Keratinocyte (primary cell): ENCODE results near the gene CCNY. TPM values are rescaled to one million over a fixed set of nuclear protein-coding genes. Genes with fewer than 3 reads are reported as not detected.

Experiments used
- DNase-seq: peaks from one replicate; pipeline ENCODE4 v3.0.0-alpha.2; 2011; ENCODE audit warnings: low read depth, missing footprints, low spot score
- FAIRE-seq: peaks from 2 replicates; lab custom pipeline; 2011; peaks lifted over from hg19 to GRCh38; lab: Jason Lieb, UNC
- H2AFZ ChIP-seq: 2 replicates; pipeline ENCODE4 v1.6.0; 2012; ENCODE audit warnings: low read length, control low read depth, inconsistent platforms; ENCODE audit not compliant: control insufficient read depth
- H3K27ac ChIP-seq: 2 replicates; pipeline ENCODE4 v1.5.1; 2011; ENCODE audit warnings: low read length; ENCODE audit not compliant: control insufficient read depth, insufficient read depth
- H3K27me3 ChIP-seq: 3 replicates; pipeline ENCODE4 v1.6.0; 2011; ENCODE audit warnings: low read length; ENCODE audit not compliant: control insufficient read depth, insufficient read depth; ENCODE audit errors: extremely low read depth
- H3K36me3 ChIP-seq, 2 experiments: 2 replicates in 1 of 2; 3 replicates in 1 of 2; pipeline ENCODE4 v1.5.1; 2011; ENCODE audit warnings: low read length in 2 of 2, mild to moderate bottlenecking in 1 of 2; ENCODE audit not compliant: control insufficient read depth in 2 of 2, insufficient read depth in 2 of 2; ENCODE audit errors: extremely low read depth in 1 of 2
- H3K4me1 ChIP-seq: 3 replicates; pipeline ENCODE4 v1.5.1; 2011; ENCODE audit warnings: low read length; ENCODE audit not compliant: control insufficient read depth, insufficient read depth; ENCODE audit errors: extremely low read depth
- H3K4me2 ChIP-seq: 3 replicates; pipeline ENCODE4 v1.6.0; 2011; ENCODE audit warnings: low read depth, low read length; ENCODE audit not compliant: control insufficient read depth, insufficient read depth; ENCODE audit errors: extremely low read depth
- H3K4me3 ChIP-seq, 3 experiments: fragments of 200-600 bp in 1 of 3; sonication (generic) in 1 of 3; 2 replicates in 2 of 3; 3 replicates in 1 of 3; pipeline ENCODE4 v1.5.1; 2011 to 2016; ENCODE audit warnings: low read length in 3 of 3, mild to moderate bottlenecking in 3 of 3, control low read depth in 2 of 3, inconsistent platforms in 1 of 3, low read depth in 1 of 3, mixed read lengths in 1 of 3, mixed run types in 1 of 3, moderate library complexity in 1 of 3; ENCODE audit not compliant: control insufficient read depth in 2 of 3, insufficient read depth in 2 of 3; ENCODE audit errors: extremely low read depth in 1 of 3
- H3K79me2 ChIP-seq: 2 replicates; pipeline ENCODE4 v1.6.0; 2012; ENCODE audit warnings: low read length; ENCODE audit not compliant: control insufficient read depth, insufficient read depth
- H3K9ac ChIP-seq: 3 replicates; pipeline ENCODE4 v1.6.0; 2011; ENCODE audit warnings: low read length; ENCODE audit not compliant: control insufficient read depth, insufficient read depth; ENCODE audit errors: extremely low read depth
- H3K9me1 ChIP-seq: 3 replicates; pipeline ENCODE4 v1.6.0; 2011; ENCODE audit warnings: low read length; ENCODE audit not compliant: control insufficient read depth, insufficient read depth; ENCODE audit errors: extremely low read depth
- H3K9me3 ChIP-seq: 2 replicates; pipeline ENCODE4 v1.5.1; 2012; ENCODE audit warnings: low read depth, low read length; ENCODE audit not compliant: control insufficient read depth
- H4K20me1 ChIP-seq: 3 replicates; pipeline ENCODE4 v1.6.0; 2011; ENCODE audit warnings: low read length; ENCODE audit not compliant: control insufficient read depth, insufficient read depth; ENCODE audit errors: extremely low read depth
- EZH2 ChIP-seq: IDR thresholded peaks from one replicate; pipeline ENCODE4 v1.6.1; 2012; ENCODE audit warnings: inconsistent platforms, mild to moderate bottlenecking, low read length, moderate library complexity
- dilution Hi-C: fragments of 300-500 bp; cut with MboI; formaldehyde crosslinking; loops from one replicate; pipeline ENCODE4 v1.7.0; 2020; ENCODE audit warnings: low sequenced_read_pairs; ENCODE audit not compliant: extremely low pct_ligation_motif_present
- polyA plus RNA-seq, 5 experiments: library from polyadenylated mRNA; depleted of rRNA in 3 of 5; stranded (reverse) in 3 of 5; stranded (forward) in 1 of 5; unstranded in 1 of 5; fragments of >200 nt; gene quantifications; 1 replicate in 1 of 5; 2 replicates in 3 of 5; 3 replicates in 1 of 5; pipeline versions ENCODE4 v1.2.1 to v1.2.3, GENCODE V29; 2011 to 2012; ENCODE audit warnings: missing spikeins in 2 of 5, low read depth in 1 of 5, low replicate concordance in 1 of 5
- TF ChIP-seq, protein P1 (sequence below), 3 experiments: IDR thresholded peaks in 1 of 3; conservative IDR thresholded peaks in 1 of 3; optimal IDR thresholded peaks in 1 of 3; 2 replicates in 2 of 3; 3 replicates in 1 of 3; pipeline versions ENCODE3 to v1.5.1; 2011; ENCODE audit warnings: low read length in 3 of 3, mild to moderate bottlenecking in 3 of 3, moderate library complexity in 2 of 3, control low read depth in 1 of 3, inconsistent platforms in 1 of 3; ENCODE audit not compliant: insufficient read depth in 2 of 3; ENCODE audit errors: extremely low read depth in 1 of 3

Gene CCNY
- polyA plus RNA-seq, 1 donor (not counting 4 experiments of a cell fraction or from before 2014, with no cell fraction given): 58.9 TPM

DNA sequence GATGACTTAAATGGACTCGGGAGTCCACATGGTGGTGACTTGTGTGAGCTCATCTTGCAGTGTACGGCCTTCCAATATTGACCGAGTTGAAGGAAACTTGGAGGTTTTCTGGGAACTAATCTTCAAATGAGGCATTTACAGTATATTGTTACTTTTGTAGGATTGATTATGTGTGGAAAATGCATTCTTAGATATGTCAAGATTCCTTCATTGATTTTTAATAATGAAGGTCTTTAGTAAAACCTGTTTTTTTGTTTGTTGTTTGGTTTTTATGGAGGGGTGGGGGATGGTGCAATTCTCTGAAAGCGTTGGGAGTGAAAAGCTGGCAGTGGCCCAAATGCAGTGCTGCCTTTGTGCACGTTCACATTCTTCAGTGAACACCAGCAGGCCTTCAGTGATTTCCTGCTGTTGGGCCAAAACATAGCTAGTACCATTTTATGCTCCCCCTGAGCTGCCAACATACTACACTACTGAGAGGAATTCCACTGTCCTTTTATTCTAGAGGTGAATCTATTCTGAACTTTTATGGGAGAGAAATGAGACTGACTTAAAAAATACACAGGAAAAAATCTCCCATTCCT, 50.4 kb downstream of the CCNY start:
- Histone ChIP-seq H3K9ac (no peak overlapping the region), H3K4me1 (peaks cover 29% of the 10 kb centered on the region), H3K9me1 (peaks cover 2% of the 10 kb centered on the region), H3K4me2 (peak overlapping the region; percentile 2), H3K27ac (peak overlapping the region; percentile 15), H2AFZ (no peak overlapping the region), H3K27me3 (no peaks in the 10 kb centered on the region), H3K9me3 (no peaks in the 10 kb centered on the region), H3K4me3 (no peak overlapping the region), H4K20me1 (peaks cover 9% of the 10 kb centered on the region), H3K36me3 (no peaks in the 10 kb centered on the region), H3K79me2 (peaks cover 81% of the 10 kb centered on the region)
- dilution Hi-C loops: no loop called here
- DNase-seq (no peak), FAIRE-seq (no peak)
- TF ChIP-seq, protein P1, sequence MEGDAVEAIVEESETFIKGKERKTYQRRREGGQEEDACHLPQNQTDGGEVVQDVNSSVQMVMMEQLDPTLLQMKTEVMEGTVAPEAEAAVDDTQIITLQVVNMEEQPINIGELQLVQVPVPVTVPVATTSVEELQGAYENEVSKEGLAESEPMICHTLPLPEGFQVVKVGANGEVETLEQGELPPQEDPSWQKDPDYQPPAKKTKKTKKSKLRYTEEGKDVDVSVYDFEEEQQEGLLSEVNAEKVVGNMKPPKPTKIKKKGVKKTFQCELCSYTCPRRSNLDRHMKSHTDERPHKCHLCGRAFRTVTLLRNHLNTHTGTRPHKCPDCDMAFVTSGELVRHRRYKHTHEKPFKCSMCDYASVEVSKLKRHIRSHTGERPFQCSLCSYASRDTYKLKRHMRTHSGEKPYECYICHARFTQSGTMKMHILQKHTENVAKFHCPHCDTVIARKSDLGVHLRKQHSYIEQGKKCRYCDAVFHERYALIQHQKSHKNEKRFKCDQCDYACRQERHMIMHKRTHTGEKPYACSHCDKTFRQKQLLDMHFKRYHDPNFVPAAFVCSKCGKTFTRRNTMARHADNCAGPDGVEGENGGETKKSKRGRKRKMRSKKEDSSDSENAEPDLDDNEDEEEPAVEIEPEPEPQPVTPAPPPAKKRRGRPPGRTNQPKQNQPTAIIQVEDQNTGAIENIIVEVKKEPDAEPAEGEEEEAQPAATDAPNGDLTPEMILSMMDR (optimal IDR thresholded peaks at IDR 0.05 in 1 of 3, IDR thresholded peaks at IDR 0.05 in 1 of 3, conservative IDR thresholded peaks at IDR 0.05 in 1 of 3; ENCODE audit: extremely low read depth in 1 of 3, insufficient read depth in 2 of 3, low read length in 3 of 3): no peak
- TF ChIP-seq EZH2: no peak

DNA sequence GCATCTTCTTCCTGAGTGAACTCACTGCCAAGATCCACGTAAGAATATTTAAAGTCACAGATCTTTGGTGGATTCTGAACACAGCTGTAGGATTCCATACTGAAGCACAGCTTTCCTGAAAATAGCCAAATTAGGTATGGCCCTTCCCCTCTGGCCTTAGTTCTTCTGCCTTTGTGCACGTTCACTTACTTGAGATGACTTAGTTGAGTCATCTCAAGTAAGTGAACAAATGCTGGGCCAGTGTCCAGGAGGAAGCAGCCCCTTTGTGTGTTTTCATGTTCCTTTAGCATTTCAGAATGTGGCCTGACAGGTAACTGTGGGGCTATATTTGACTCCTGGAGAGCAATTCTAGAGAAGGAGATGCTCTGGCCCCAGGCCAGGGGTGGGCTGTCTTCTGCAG, 51.5 kb downstream of the CCNY start:
- Histone ChIP-seq H3K79me2 (peaks cover 81% of the 10 kb centered on the region), H3K4me3 (no peak overlapping the region), H3K9ac (no peak overlapping the region), H3K27ac (no peak overlapping the region), H2AFZ (no peak overlapping the region), H3K36me3 (no peaks in the 10 kb centered on the region), H3K9me1 (no peaks in the 10 kb centered on the region), H3K9me3 (no peaks in the 10 kb centered on the region), H3K4me2 (no peak overlapping the region), H3K27me3 (no peaks in the 10 kb centered on the region), H3K4me1 (peaks cover 29% of the 10 kb centered on the region), H4K20me1 (peaks cover 9% of the 10 kb centered on the region)
- dilution Hi-C loops: no loop called here
- peak; percentile 79 for FAIRE-seq
- DNase-seq: no peak
- TF ChIP-seq EZH2: no peak
- TF ChIP-seq, protein P1 (optimal IDR thresholded peaks at IDR 0.05 in 1 of 3, IDR thresholded peaks at IDR 0.05 in 1 of 3, conservative IDR thresholded peaks at IDR 0.05 in 1 of 3; ENCODE audit: extremely low read depth in 1 of 3, insufficient read depth in 2 of 3, low read length in 3 of 3): no peak
